GM23338 (cell line): ENCODE measurements around the gene JAKMIP1. TPM values are rescaled to one million over a fixed set of nuclear protein-coding genes. Genes with fewer than 3 reads are reported as not detected.

Experiments
- ATAC-seq: fragments of 200-7000 bp; cut with Tn5 transposase; 3 replicates; pipeline ENCODE4 v1.9.1; 2020
- DNase-seq: peaks from one replicate; pipeline ENCODE4 v3.0.0-alpha.2; 2015; ENCODE audit warnings: low spot score
- H2AFZ ChIP-seq: fragments of 200-600 bp; sonication (generic); 2 replicates; pipeline ENCODE4 v1.8.0; 2016; ENCODE audit warnings: antibody characterized with exemption, mild to moderate bottlenecking, moderate library complexity
- H3F3A ChIP-seq: fragments of 200-600 bp; sonication (generic); replicated peaks from 2 replicates; pipeline ENCODE4 v1.8.0; 2017; ENCODE audit warnings: antibody characterized with exemption, mixed run types, low read depth
- H3K27ac ChIP-seq: fragments of 200-600 bp; sonication (generic); 2 replicates; pipeline ENCODE4 v1.6.1; 2016; ENCODE audit warnings: low read depth
- H3K27me3 ChIP-seq: fragments of 200-600 bp; sonication (generic); 2 replicates; pipeline ENCODE4 v1.8.0; 2016; ENCODE audit warnings: mild to moderate bottlenecking, mixed run types, moderate library complexity; ENCODE audit not compliant: insufficient read depth
- H3K36me3 ChIP-seq: fragments of 200-600 bp; sonication (generic); 2 replicates; pipeline ENCODE4 v1.8.0; 2016; ENCODE audit warnings: mild to moderate bottlenecking; ENCODE audit not compliant: insufficient read depth
- H3K4me1 ChIP-seq: fragments of 200-600 bp; sonication (generic); 2 replicates; pipeline ENCODE4 v1.8.0; 2016; ENCODE audit warnings: mild to moderate bottlenecking, moderate library complexity; ENCODE audit not compliant: insufficient read depth
- H3K4me2 ChIP-seq: fragments of 200-600 bp; sonication (generic); 2 replicates; pipeline ENCODE4 v1.7.1; 2017; ENCODE audit warnings: mixed run types
- H3K4me3 ChIP-seq: fragments of 200-600 bp; sonication (generic); 2 replicates; pipeline ENCODE4 v1.6.1; 2016; ENCODE audit warnings: mixed run types
- H3K79me2 ChIP-seq: fragments of 200-600 bp; sonication (generic); replicated peaks from 2 replicates; pipeline ENCODE4 v1.8.0; 2017; ENCODE audit warnings: mild to moderate bottlenecking; ENCODE audit not compliant: insufficient read depth
- H3K9me2 ChIP-seq: fragments of 200-600 bp; sonication (generic); 2 replicates; pipeline ENCODE4 v1.8.0; 2017; ENCODE audit not compliant: insufficient read depth
- H4K20me1 ChIP-seq: fragments of 200-600 bp; sonication (generic); replicated peaks from 2 replicates; pipeline ENCODE4 v1.8.0; 2017; ENCODE audit warnings: mild to moderate bottlenecking; ENCODE audit not compliant: insufficient read depth
- H3K27ac Mint-ChIP-seq: 2 replicates; pipeline ENCODE4 v1.8.0; 2020; ENCODE audit warnings: inconsistent platforms, mild to moderate bottlenecking, moderate library complexity, mixed read lengths
- H3K27me3 Mint-ChIP-seq: 3 replicates; pipeline ENCODE4 v1.8.0; 2022; ENCODE audit warnings: low read depth, mild to moderate bottlenecking, moderate library complexity, mixed read lengths, inconsistent platforms; ENCODE audit not compliant: insufficient read depth, poor library complexity
- H3K36me3 Mint-ChIP-seq: 3 replicates; pipeline ENCODE4 v1.8.0; 2021; ENCODE audit warnings: low read depth, mild to moderate bottlenecking, inconsistent platforms, moderate library complexity, mixed read lengths
- H3K4me1 Mint-ChIP-seq: 3 replicates; pipeline ENCODE4 v1.8.0; 2020; ENCODE audit warnings: mild to moderate bottlenecking, inconsistent platforms, mixed read lengths
- H3K4me3 Mint-ChIP-seq: 3 replicates; pipeline ENCODE4 v1.8.0; 2021; ENCODE audit warnings: moderate library complexity, mild to moderate bottlenecking, inconsistent platforms, mixed read lengths
- H3K9me3 Mint-ChIP-seq: 3 replicates; pipeline ENCODE4 v1.8.0; 2020; ENCODE audit warnings: moderate library complexity, mild to moderate bottlenecking, inconsistent platforms, mixed read lengths
- EZH2 ChIP-seq: fragments of 200-600 bp; sonication (generic); IDR thresholded peaks from one replicate; pipeline ENCODE4 v1.8.0; 2017; ENCODE audit warnings: antibody characterized with exemption, mild to moderate bottlenecking, low read depth; ENCODE audit not compliant: unreplicated experiment
- POLR2AphosphoS5 ChIP-seq: IDR thresholded peaks from 2 replicates; pipeline ENCODE4 v1.6.1; 2016; ENCODE audit warnings: antibody characterized with exemption, low read depth
- STAT1 ChIP-seq: IDR thresholded peaks from one replicate; pipeline ENCODE4 v1.6.1; 2016; ENCODE audit warnings: antibody characterized with exemption; ENCODE audit not compliant: unreplicated experiment
- ZNF114 ChIP-seq: fragments of 250-450 bp; sonication (Bioruptor Pico); IDR thresholded peaks from 2 replicates; pipeline ENCODE4 v1.5.0; 2020; ENCODE audit warnings: mild to moderate bottlenecking, moderate library complexity
- polyA plus RNA-seq: library from polyadenylated mRNA; unstranded; fragments of >200 nt; fragmentation: Nextera tagmentation; extraction: Ambion mirVana; gene quantifications from 2 replicates; pipeline ENCODE4 v1.2.1, GENCODE V29; 2016
- total RNA-seq: library from RNA; depleted of rRNA; stranded (reverse); fragments of >200 nt; shearing (Covaris generic); gene quantifications from 2 replicates; pipeline ENCODE4 v1.2.3, GENCODE V29; 2014
- TF ChIP-seq, protein P1 (sequence below): IDR thresholded peaks from 2 replicates; pipeline ENCODE4 v1.6.1; 2016; ENCODE audit warnings: antibody characterized with exemption
- TF ChIP-seq, protein P2 (sequence below): IDR thresholded peaks from one replicate; pipeline ENCODE4 v1.6.1; 2018; ENCODE audit warnings: antibody characterized with exemption; ENCODE audit not compliant: unreplicated experiment
- TF ChIP-seq, protein P3 (sequence below): fragments of 250-450 bp; sonication (Bioruptor Pico); IDR thresholded peaks from 2 replicates; pipeline ENCODE4 v1.5.0; 2020; ENCODE audit warnings: mild to moderate bottlenecking, moderate library complexity
- TF ChIP-seq, protein P4 (sequence below), 2 experiments: fragments of 200-600 bp in 1 of 2; sonication (generic) in 1 of 2; conservative IDR thresholded peaks; 2 replicates each; pipeline versions ENCODE4 v1.5.1 to v1.6.1; 2016 to 2017; ENCODE audit warnings: antibody characterized with exemption in 2 of 2, low read depth in 2 of 2, mild to moderate bottlenecking in 2 of 2, moderate library complexity in 1 of 2

Gene JAKMIP1
- total and polyA plus RNA-seq, 2 experiments from 2014 or later, result 4.6 to 5.1 TPM

DNA sequence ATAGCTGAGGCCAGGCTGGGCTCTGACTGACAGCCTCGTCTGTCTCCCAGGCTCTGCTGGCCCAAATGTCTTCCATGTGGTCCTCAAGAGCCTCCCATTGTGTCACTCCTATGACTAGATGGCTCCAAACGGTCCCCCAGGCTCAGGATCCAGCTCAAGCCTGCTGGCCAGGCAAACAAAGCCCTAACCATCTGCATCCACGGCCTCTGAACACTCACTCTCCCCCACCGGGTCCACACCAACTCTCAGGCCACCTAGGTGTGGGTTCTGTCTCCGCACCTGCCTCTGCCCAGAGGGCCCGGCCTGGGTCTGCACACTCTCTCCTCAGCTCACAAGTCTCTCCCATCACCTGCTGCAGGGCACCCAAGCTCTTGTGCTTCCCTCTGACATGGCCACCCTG is 52.9 kb downstream of the JAKMIP1 start:
- no peaks in the 10 kb centered on the region for H3K36me3 Mint-ChIP-seq
- H3K4me1 Mint-ChIP-seq, result 0 out of 3 replicates have a peak, but pooled peaks cover 2% of the 10 kb centered on the region
- no peak overlapping the region; the same call in 1 of the 2 replicates for H3K27ac Mint-ChIP-seq
- Histone ChIP-seq H3K36me3 (no peaks in the 10 kb centered on the region), H3K27me3 (no peaks in the 10 kb centered on the region), H3K79me2 (no peaks in the 10 kb centered on the region), H3K9me2 (no peaks in the 10 kb centered on the region), H4K20me1 (no peaks in the 10 kb centered on the region), H3F3A (no peaks in the 10 kb centered on the region), H3K4me3 (no peak overlapping the region), H3K4me2 (no peak overlapping the region), H3K4me1 (no peaks in the 10 kb centered on the region), H2AFZ (no peak overlapping the region), H3K27ac (no peak overlapping the region)
- TF ChIP-seq STAT1, result no peak
- no peak for TF ChIP-seq EZH2
- no peak overlapping the region for H3K4me3 Mint-ChIP-seq
- ATAC-seq (no peak), DNase-seq (no peak)
- H3K27me3 Mint-ChIP-seq, result peaks cover 2% of the 10 kb centered on the region
- H3K9me3 Mint-ChIP-seq, result no peaks in the 10 kb centered on the region; the same call in 2 of the 3 replicates

DNA sequence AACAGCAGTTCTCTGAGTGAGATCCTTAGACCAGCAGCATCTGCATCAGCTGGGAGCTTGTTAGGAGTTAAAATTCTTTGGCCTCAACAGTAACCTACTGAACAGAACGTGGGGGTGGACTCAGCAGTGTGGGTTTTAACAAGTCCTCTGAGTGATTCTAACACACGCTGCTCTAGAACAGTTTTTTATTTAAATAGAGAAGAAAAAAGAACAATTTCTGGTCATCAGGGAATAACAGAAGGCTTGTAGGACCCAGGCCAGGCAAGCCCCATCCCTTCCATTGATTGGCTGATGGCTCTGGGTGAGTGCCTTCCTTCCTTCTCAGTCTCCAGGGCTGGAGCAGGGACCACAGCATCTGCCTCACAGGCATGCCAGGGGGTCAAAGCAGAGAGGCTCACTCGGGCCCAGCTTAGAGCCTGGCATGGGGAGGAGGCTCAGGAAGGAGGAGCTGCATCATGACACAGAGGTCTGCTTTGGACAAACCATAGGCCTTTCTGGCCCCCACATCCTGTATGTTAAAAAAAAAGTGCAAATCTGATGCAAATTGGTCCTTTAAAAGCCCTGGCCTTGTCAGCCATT is 56.7 kb downstream of the JAKMIP1 start:
- H3K4me1 Mint-ChIP-seq, result peaks cover 7% of the 10 kb centered on the region
- no peaks in the 10 kb centered on the region for H3K4me1 ChIP-seq
- TF ChIP-seq POLR2AphosphoS5, result no peak
- no peak for TF ChIP-seq STAT1
- TF ChIP-seq, protein P1, sequence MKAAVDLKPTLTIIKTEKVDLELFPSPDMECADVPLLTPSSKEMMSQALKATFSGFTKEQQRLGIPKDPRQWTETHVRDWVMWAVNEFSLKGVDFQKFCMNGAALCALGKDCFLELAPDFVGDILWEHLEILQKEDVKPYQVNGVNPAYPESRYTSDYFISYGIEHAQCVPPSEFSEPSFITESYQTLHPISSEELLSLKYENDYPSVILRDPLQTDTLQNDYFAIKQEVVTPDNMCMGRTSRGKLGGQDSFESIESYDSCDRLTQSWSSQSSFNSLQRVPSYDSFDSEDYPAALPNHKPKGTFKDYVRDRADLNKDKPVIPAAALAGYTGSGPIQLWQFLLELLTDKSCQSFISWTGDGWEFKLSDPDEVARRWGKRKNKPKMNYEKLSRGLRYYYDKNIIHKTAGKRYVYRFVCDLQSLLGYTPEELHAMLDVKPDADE, result no peak
- TF ChIP-seq, protein P2, sequence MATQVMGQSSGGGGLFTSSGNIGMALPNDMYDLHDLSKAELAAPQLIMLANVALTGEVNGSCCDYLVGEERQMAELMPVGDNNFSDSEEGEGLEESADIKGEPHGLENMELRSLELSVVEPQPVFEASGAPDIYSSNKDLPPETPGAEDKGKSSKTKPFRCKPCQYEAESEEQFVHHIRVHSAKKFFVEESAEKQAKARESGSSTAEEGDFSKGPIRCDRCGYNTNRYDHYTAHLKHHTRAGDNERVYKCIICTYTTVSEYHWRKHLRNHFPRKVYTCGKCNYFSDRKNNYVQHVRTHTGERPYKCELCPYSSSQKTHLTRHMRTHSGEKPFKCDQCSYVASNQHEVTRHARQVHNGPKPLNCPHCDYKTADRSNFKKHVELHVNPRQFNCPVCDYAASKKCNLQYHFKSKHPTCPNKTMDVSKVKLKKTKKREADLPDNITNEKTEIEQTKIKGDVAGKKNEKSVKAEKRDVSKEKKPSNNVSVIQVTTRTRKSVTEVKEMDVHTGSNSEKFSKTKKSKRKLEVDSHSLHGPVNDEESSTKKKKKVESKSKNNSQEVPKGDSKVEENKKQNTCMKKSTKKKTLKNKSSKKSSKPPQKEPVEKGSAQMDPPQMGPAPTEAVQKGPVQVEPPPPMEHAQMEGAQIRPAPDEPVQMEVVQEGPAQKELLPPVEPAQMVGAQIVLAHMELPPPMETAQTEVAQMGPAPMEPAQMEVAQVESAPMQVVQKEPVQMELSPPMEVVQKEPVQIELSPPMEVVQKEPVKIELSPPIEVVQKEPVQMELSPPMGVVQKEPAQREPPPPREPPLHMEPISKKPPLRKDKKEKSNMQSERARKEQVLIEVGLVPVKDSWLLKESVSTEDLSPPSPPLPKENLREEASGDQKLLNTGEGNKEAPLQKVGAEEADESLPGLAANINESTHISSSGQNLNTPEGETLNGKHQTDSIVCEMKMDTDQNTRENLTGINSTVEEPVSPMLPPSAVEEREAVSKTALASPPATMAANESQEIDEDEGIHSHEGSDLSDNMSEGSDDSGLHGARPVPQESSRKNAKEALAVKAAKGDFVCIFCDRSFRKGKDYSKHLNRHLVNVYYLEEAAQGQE, result no peak
- TF ChIP-seq, protein P3, sequence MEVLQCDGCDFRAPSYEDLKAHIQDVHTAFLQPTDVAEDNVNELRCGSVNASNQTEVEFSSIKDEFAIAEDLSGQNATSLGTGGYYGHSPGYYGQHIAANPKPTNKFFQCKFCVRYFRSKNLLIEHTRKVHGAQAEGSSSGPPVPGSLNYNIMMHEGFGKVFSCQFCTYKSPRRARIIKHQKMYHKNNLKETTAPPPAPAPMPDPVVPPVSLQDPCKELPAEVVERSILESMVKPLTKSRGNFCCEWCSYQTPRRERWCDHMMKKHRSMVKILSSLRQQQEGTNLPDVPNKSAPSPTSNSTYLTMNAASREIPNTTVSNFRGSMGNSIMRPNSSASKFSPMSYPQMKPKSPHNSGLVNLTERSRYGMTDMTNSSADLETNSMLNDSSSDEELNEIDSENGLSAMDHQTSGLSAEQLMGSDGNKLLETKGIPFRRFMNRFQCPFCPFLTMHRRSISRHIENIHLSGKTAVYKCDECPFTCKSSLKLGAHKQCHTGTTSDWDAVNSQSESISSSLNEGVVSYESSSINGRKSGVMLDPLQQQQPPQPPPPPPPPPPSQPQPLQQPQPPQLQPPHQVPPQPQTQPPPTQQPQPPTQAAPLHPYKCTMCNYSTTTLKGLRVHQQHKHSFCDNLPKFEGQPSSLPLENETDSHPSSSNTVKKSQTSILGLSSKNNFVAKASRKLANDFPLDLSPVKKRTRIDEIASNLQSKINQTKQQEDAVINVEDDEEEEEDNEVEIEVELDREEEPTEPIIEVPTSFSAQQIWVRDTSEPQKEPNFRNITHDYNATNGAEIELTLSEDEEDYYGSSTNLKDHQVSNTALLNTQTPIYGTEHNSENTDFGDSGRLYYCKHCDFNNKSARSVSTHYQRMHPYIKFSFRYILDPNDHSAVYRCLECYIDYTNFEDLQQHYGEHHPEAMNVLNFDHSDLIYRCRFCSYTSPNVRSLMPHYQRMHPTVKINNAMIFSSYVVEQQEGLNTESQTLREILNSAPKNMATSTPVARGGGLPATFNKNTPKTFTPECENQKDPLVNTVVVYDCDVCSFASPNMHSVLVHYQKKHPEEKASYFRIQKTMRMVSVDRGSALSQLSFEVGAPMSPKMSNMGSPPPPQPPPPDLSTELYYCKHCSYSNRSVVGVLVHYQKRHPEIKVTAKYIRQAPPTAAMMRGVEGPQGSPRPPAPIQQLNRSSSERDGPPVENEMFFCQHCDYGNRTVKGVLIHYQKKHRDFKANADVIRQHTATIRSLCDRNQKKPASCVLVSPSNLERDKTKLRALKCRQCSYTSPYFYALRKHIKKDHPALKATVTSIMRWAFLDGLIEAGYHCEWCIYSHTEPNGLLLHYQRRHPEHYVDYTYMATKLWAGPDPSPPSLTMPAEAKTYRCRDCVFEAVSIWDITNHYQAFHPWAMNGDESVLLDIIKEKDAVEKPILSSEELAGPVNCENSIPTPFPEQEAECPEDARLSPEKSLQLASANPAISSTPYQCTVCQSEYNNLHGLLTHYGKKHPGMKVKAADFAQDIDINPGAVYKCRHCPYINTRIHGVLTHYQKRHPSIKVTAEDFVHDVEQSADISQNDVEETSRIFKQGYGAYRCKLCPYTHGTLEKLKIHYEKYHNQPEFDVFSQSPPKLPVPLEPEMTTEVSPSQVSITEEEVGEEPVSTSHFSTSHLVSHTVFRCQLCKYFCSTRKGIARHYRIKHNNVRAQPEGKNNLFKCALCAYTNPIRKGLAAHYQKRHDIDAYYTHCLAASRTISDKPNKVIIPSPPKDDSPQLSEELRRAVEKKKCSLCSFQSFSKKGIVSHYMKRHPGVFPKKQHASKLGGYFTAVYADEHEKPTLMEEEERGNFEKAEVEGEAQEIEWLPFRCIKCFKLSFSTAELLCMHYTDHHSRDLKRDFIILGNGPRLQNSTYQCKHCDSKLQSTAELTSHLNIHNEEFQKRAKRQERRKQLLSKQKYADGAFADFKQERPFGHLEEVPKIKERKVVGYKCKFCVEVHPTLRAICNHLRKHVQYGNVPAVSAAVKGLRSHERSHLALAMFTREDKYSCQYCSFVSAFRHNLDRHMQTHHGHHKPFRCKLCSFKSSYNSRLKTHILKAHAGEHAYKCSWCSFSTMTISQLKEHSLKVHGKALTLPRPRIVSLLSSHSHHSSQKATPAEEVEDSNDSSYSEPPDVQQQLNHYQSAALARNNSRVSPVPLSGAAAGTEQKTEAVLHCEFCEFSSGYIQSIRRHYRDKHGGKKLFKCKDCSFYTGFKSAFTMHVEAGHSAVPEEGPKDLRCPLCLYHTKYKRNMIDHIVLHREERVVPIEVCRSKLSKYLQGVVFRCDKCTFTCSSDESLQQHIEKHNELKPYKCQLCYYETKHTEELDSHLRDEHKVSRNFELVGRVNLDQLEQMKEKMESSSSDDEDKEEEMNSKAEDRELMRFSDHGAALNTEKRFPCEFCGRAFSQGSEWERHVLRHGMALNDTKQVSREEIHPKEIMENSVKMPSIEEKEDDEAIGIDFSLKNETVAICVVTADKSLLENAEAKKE (CRISPR knock-in tag), result no peak
- no peak for TF ChIP-seq EZH2
- TF ChIP-seq, protein P4, sequence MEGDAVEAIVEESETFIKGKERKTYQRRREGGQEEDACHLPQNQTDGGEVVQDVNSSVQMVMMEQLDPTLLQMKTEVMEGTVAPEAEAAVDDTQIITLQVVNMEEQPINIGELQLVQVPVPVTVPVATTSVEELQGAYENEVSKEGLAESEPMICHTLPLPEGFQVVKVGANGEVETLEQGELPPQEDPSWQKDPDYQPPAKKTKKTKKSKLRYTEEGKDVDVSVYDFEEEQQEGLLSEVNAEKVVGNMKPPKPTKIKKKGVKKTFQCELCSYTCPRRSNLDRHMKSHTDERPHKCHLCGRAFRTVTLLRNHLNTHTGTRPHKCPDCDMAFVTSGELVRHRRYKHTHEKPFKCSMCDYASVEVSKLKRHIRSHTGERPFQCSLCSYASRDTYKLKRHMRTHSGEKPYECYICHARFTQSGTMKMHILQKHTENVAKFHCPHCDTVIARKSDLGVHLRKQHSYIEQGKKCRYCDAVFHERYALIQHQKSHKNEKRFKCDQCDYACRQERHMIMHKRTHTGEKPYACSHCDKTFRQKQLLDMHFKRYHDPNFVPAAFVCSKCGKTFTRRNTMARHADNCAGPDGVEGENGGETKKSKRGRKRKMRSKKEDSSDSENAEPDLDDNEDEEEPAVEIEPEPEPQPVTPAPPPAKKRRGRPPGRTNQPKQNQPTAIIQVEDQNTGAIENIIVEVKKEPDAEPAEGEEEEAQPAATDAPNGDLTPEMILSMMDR (conservative IDR thresholded peaks at IDR 0.05; ENCODE audit: low read depth in 2 of 2), result no peak
- TF ChIP-seq ZNF114 (CRISPR knock-in tag), result no peak

More for the DNA sequence above, 56.7 kb downstream of the JAKMIP1 start:
- Histone ChIP-seq H3K36me3 (no peaks in the 10 kb centered on the region), H4K20me1 (no peaks in the 10 kb centered on the region), H3K79me2 (no peaks in the 10 kb centered on the region), H3K9me2 (no peaks in the 10 kb centered on the region), H2AFZ (no peak overlapping the region), H3F3A (no peaks in the 10 kb centered on the region), H3K4me2 (no peak overlapping the region), H3K4me3 (no peak overlapping the region), H3K27ac (no peak overlapping the region), H3K27me3 (no peaks in the 10 kb centered on the region)
- DNase-seq (no peak), ATAC-seq (no peak)
- Mint-ChIP-seq H3K9me3 (no peaks in the 10 kb centered on the region; the same call in 2 of the 3 replicates), H3K27ac (no peak overlapping the region), H3K4me3 (no peak overlapping the region), H3K36me3 (no peaks in the 10 kb centered on the region), H3K27me3 (peaks cover 3% of the 10 kb centered on the region)
